A549 (cell line): ENCODE data around the gene TRAPPC3. TPM values are rescaled to one million over a fixed set of nuclear protein-coding genes. Genes with fewer than 3 reads are reported as not detected.

Experiments
- ATAC-seq, 2 experiments: fragments of 200-7000 bp in 1 of 2; fragments of >200 bp in 1 of 2; cut with Nextera tagmentation in 1 of 2; cut with Tn5 transposase in 1 of 2; 3 replicates each; pipeline versions ENCODE4 v1.8.0 to v1.9.1; 2018 to 2020; ENCODE audit warnings: mild to moderate bottlenecking in 1 of 2, moderate library complexity in 1 of 2
- CTCF ChIA-PET: fragments of 300-600 bp; sonication (Branson Sonifier 250); formaldehyde crosslinking; extraction: SDS; loops from one replicate; lab custom pipeline; 2021; ENCODE audit warnings: antibody characterized with exemption, inconsistent platforms; lab: Yijun Ruan, JAX
- POLR2A ChIA-PET: fragments of 350-600 bp; formaldehyde crosslinking; extraction: SDS; loops from one replicate; lab custom pipeline; 2021; ENCODE audit warnings: antibody characterized with exemption, inconsistent platforms; lab: Yijun Ruan, JAX
- DNase-seq, 2 experiments: peaks; one replicate each; pipeline versions ENCODE4 v3.0.0 to v3.0.0-alpha.2; 2011 to 2016; ENCODE audit warnings: low read depth in 1 of 2, low spot score in 1 of 2
- FAIRE-seq: peaks from 2 replicates; lab custom pipeline; 2011; peaks lifted over from hg19 to GRCh38; lab: Jason Lieb, UNC
- H3K27ac ChIP-seq, 2 experiments: fragments of >200 bp; sonication (Bioruptor Twin); formaldehyde crosslinking; 3 replicates each; pipeline ENCODE4 v1.5.1; 2016 to 2017
- H3K4me1 ChIP-seq: fragments of >200 bp; sonication (Bioruptor Twin); formaldehyde crosslinking; 3 replicates; pipeline ENCODE4 v1.6.1; 2016
- H3K4me2 ChIP-seq: fragments of >200 bp; sonication (Bioruptor Twin); formaldehyde crosslinking; 3 replicates; pipeline ENCODE4 v1.6.1; 2016
- H3K4me3 ChIP-seq: fragments of >200 bp; sonication (Bioruptor Twin); formaldehyde crosslinking; 3 replicates; pipeline ENCODE4 v1.5.1; 2016
- H3K9me3 ChIP-seq: fragments of >200 bp; sonication (Bioruptor Twin); formaldehyde crosslinking; 3 replicates; pipeline ENCODE4 v1.6.1; 2016
- ATOH8 ChIP-seq: fragments of 250-450 bp; sonication (Bioruptor Pico); IDR thresholded peaks from 2 replicates; pipeline ENCODE4 v1.5.0; 2020; ENCODE audit warnings: low read depth, mild to moderate bottlenecking, moderate library complexity
- BCL3 ChIP-seq: fragments of >200 bp; sonication (Bioruptor Twin); formaldehyde crosslinking; IDR thresholded peaks from 3 replicates; pipeline ENCODE4 v1.6.1; 2016
- BHLHE40 ChIP-seq: IDR thresholded peaks from 2 replicates; pipeline ENCODE4 v1.6.1; 2012; ENCODE audit warnings: low read depth, low read length, inconsistent platforms
- CEBPB ChIP-seq, 2 experiments: fragments of >200 bp in 1 of 2; sonication (Bioruptor Twin) in 1 of 2; formaldehyde crosslinking in 1 of 2; IDR thresholded peaks; 2 replicates each; pipeline ENCODE4 v1.6.1; 2012 to 2016
- CHD2 ChIP-seq: fragments of 150-350 bp; IDR thresholded peaks from 2 replicates; pipeline ENCODE4 v1.6.1; 2014; ENCODE audit warnings: low read length; ENCODE audit not compliant: partially characterized antibody
- CHD4 ChIP-seq: fragments of 200-600 bp; sonication (generic); IDR thresholded peaks from 2 replicates; pipeline ENCODE4 v1.6.1; 2016; ENCODE audit warnings: antibody characterized with exemption, mild to moderate bottlenecking, borderline replicate concordance
- CTCF ChIP-seq: fragments of >200 bp; sonication (Bioruptor Twin); formaldehyde crosslinking; IDR thresholded peaks from 3 replicates; pipeline ENCODE4 v1.5.1; 2016
- EHF ChIP-seq: fragments of 250-450 bp; sonication (Bioruptor Pico); IDR thresholded peaks from 2 replicates; pipeline ENCODE4 v1.5.0; 2020; ENCODE audit warnings: mild to moderate bottlenecking
- ELK1 ChIP-seq: fragments of 150-350 bp; IDR thresholded peaks from 2 replicates; pipeline ENCODE4 v1.6.1; 2014; ENCODE audit warnings: low read depth, mild to moderate bottlenecking, low read length
- ESRRA ChIP-seq: fragments of 150-350 bp; IDR thresholded peaks from 2 replicates; pipeline ENCODE4 v1.6.1; 2014; ENCODE audit warnings: mild to moderate bottlenecking, low read length, borderline replicate concordance
- GATA3 ChIP-seq: IDR thresholded peaks from 2 replicates; pipeline ENCODE4 v1.6.1; 2012; ENCODE audit warnings: borderline replicate concordance
- HES2 ChIP-seq: fragments of >200 bp; sonication (Bioruptor Twin); formaldehyde crosslinking; IDR thresholded peaks from 2 replicates; pipeline ENCODE4 v1.6.1; 2016
- HEYL ChIP-seq: fragments of 250-450 bp; sonication (Bioruptor Pico); IDR thresholded peaks from 2 replicates; pipeline ENCODE4 v1.8.0; 2021; ENCODE audit warnings: mild to moderate bottlenecking, moderate library complexity
- JUN ChIP-seq, 2 experiments: fragments of >200 bp; sonication (Bioruptor Twin); formaldehyde crosslinking; IDR thresholded peaks; 2 replicates in 1 of 2; 3 replicates in 1 of 2; pipeline ENCODE4 v1.6.1; 2016 to 2017
- JUNB ChIP-seq: fragments of >200 bp; sonication (Bioruptor Twin); formaldehyde crosslinking; IDR thresholded peaks from 2 replicates; pipeline ENCODE4 v1.6.1; 2016
- KDM1A ChIP-seq: fragments of 200-600 bp; sonication (generic); IDR thresholded peaks from 2 replicates; pipeline ENCODE4 v1.6.1; 2016; ENCODE audit warnings: low read depth, mild to moderate bottlenecking
- MAFK ChIP-seq: fragments of 450-650 bp; IDR thresholded peaks from 2 replicates; pipeline ENCODE4 v1.6.1; 2014; ENCODE audit not compliant: partially characterized antibody
- MAZ ChIP-seq: fragments of 150-350 bp; IDR thresholded peaks from 2 replicates; pipeline ENCODE4 v1.6.1; 2014; ENCODE audit warnings: antibody characterized with exemption, low read depth, low read length, borderline replicate concordance
- MYC ChIP-seq: IDR thresholded peaks from 2 replicates; pipeline ENCODE4 v1.6.1; 2012; ENCODE audit warnings: mild to moderate bottlenecking, inconsistent platforms, low read length, improper control_type of control experiment, borderline replicate concordance
- PBX3 ChIP-seq: IDR thresholded peaks from 2 replicates; pipeline ENCODE4 v1.6.1; 2012
- PHF8 ChIP-seq: fragments of 200-600 bp; sonication (generic); IDR thresholded peaks from 2 replicates; pipeline ENCODE4 v1.6.1; 2016; ENCODE audit warnings: low read depth, mild to moderate bottlenecking, antibody characterized with exemption, moderate library complexity, borderline replicate concordance
- POLR2AphosphoS2 ChIP-seq: conservative IDR thresholded peaks from 2 replicates; pipeline ENCODE4 v1.6.1; 2012; ENCODE audit warnings: low read length, improper control_type of control experiment, inconsistent platforms
- RAD21 ChIP-seq, 2 experiments: fragments of >200 bp in 1 of 2; sonication (Bioruptor Twin) in 1 of 2; formaldehyde crosslinking in 1 of 2; IDR thresholded peaks in 1 of 2; conservative IDR thresholded peaks in 1 of 2; 2 replicates in 1 of 2; 3 replicates in 1 of 2; pipeline ENCODE4 v1.6.1; 2012 to 2018; ENCODE audit warnings: inconsistent platforms in 1 of 2
- RARB ChIP-seq: fragments of 250-450 bp; sonication (Bioruptor Pico); IDR thresholded peaks from 2 replicates; pipeline ENCODE4 v1.8.0; 2021; ENCODE audit warnings: mild to moderate bottlenecking, moderate library complexity
- RCOR1 ChIP-seq: fragments of 150-350 bp; IDR thresholded peaks from 2 replicates; pipeline ENCODE4 v1.6.1; 2014; ENCODE audit warnings: antibody characterized with exemption, low read length, low read depth
- SREBF2 ChIP-seq: fragments of 450-650 bp; IDR thresholded peaks from 2 replicates; pipeline ENCODE4 v1.6.1; 2014; ENCODE audit warnings: mild to moderate bottlenecking, moderate library complexity
- TP53 ChIP-seq: fragments of 250-450 bp; sonication (Bioruptor Pico); IDR thresholded peaks from 2 replicates; pipeline ENCODE4 v1.5.0; 2021; ENCODE audit warnings: mild to moderate bottlenecking, moderate library complexity
- ZC3H11A ChIP-seq: fragments of 450-650 bp; IDR thresholded peaks from 2 replicates; pipeline ENCODE4 v1.6.1; 2014; ENCODE audit warnings: antibody characterized with exemption, mild to moderate bottlenecking
- ZFP36 ChIP-seq: fragments of 450-650 bp; IDR thresholded peaks from 2 replicates; pipeline ENCODE4 v1.6.1; 2014; ENCODE audit warnings: borderline replicate concordance; ENCODE audit not compliant: partially characterized antibody
- ZNF302 ChIP-seq: fragments of 250-450 bp; sonication (Bioruptor Pico); IDR thresholded peaks from 2 replicates; pipeline ENCODE4 v1.9.0; 2021; ENCODE audit warnings: inconsistent platforms, mild to moderate bottlenecking, moderate library complexity
- ZSCAN20 ChIP-seq: fragments of 250-450 bp; sonication (Bioruptor Pico); IDR thresholded peaks from 2 replicates; pipeline ENCODE4 v1.8.0; 2022; ENCODE audit warnings: mild to moderate bottlenecking, moderate library complexity
- WGBS: methylation state at CpG from one replicate; pipeline ENCODE4 v1.1.6; 2017; ENCODE audit errors: missing lambda C conversion rate; 5-methylcytosine and 5-hydroxymethylcytosine counted together
- polyA plus RNA-seq, 4 experiments: library from polyadenylated mRNA; depleted of rRNA in 3 of 4; stranded (reverse); fragments of >200 nt; fragmentation: RNase III in 1 of 4; extraction: RNeasy Plus Mini Kit Qiagen cat#74134 plus additional on column Dnase treatment in 1 of 4; gene quantifications; 2 replicates in 3 of 4; 3 replicates in 1 of 4; pipeline ENCODE4 v1.2.3, GENCODE V29; 2011 to 2017

Gene TRAPPC3
- polyA plus RNA-seq, 2 of the 4 experiments (the other 2 are of a cell fraction), result 62.2 to 103 TPM

- FAIRE-seq (no peak), DNase-seq (no peak), ATAC-seq (no peak)
- no peak overlapping the region for H3K27ac ChIP-seq
- H3K9me3 ChIP-seq, result no peaks in the 10 kb centered on the region
- no peaks in the 10 kb centered on the region for H3K4me1 ChIP-seq
- ChIA-PET POLR2A (no interaction called here), CTCF (interaction anchor here (0.5 to 1.0 kb wide), 5 partner anchors 42 to 225 kb away, joined by 3 to 4 read pairs (median 3); no protein-coding TSS in a partner anchor)
- whole genome bisulfite sequencing, result 52% methylated on average over 1 of the region's 1 CpG
- TF ChIP-seq CHD2, result no peak
- no peak for TF ChIP-seq MYC
- no peak for TF ChIP-seq ELK1
- no peak for TF ChIP-seq TP53 (CRISPR knock-in tag)
- no peak for TF ChIP-seq HEYL (CRISPR knock-in tag)
- no peak for TF ChIP-seq CHD4
- no peak for TF ChIP-seq HES2
- no peak for TF ChIP-seq JUNB
- no peak for TF ChIP-seq RAD21 (conservative IDR thresholded peaks at IDR 0.05 in 1 of 2, IDR thresholded peaks at IDR 0.05 in 1 of 2)
- TF ChIP-seq MAFK, result no peak
- TF ChIP-seq SREBF2, result no peak
- no peak for TF ChIP-seq ATOH8
- TF ChIP-seq ZFP36, result no peak
- no peak for TF ChIP-seq BHLHE40
- no peak for TF ChIP-seq POLR2AphosphoS2
- no peak for TF ChIP-seq GATA3
- no peak for TF ChIP-seq RCOR1
- no peak for TF ChIP-seq ZNF302 (CRISPR knock-in tag)
- H3K4me2 ChIP-seq, result no peak overlapping the region
- H3K4me3 ChIP-seq, result no peak overlapping the region
Observed at GRCh38 chr1:36142121-36142520, 7.2 kb downstream of the TRAPPC3 start.

GRCh38 chr1:36139521-36139920 lies 9.8 kb downstream of the TRAPPC3 start:
- 82% methylated on average over 5 of the region's 5 CpGs for WGBS
- H3K4me3 ChIP-seq, result no peak overlapping the region
- no peak for TF ChIP-seq RAD21 (conservative IDR thresholded peaks at IDR 0.05 in 1 of 2, IDR thresholded peaks at IDR 0.05 in 1 of 2)
- no peak for TF ChIP-seq ZFP36
- no peak for TF ChIP-seq CTCF
- no peak for TF ChIP-seq EHF (CRISPR knock-in tag)
- no peak for TF ChIP-seq ZC3H11A
- TF ChIP-seq BCL3, result no peak
- no peak for TF ChIP-seq MYC
- TF ChIP-seq PHF8, result no peak
- TF ChIP-seq CEBPB (IDR thresholded peaks at IDR 0.05), result no peak
- no peak for TF ChIP-seq KDM1A
- TF ChIP-seq RARB (CRISPR knock-in tag), result no peak
- no peak for TF ChIP-seq MAFK
- no peak for TF ChIP-seq PBX3
- TF ChIP-seq MAZ, result no peak
- TF ChIP-seq HEYL (CRISPR knock-in tag), result no peak
- TF ChIP-seq JUN (IDR thresholded peaks at IDR 0.05), result no peak
- TF ChIP-seq ESRRA, result no peak
- no peak for TF ChIP-seq RCOR1
- TF ChIP-seq ZSCAN20 (CRISPR knock-in tag), result no peak
- TF ChIP-seq, all 56 proteins: peak for 0
- Histone ChIP-seq H3K9me3 (no peaks in the 10 kb centered on the region), H3K4me2 (no peak overlapping the region), H3K4me1 (no peaks in the 10 kb centered on the region), H3K27ac (no peak overlapping the region)
- DNase-seq, result no peak
- POLR2A ChIA-PET, result no interaction called here
- no peak for FAIRE-seq
- CTCF ChIA-PET, result interaction anchor here (0.7 to 1.1 kb wide), 2 partner anchors 10 to 22 kb away, joined by 3 read pairs; no protein-coding TSS in a partner anchor
- ATAC-seq, result no peak
